Measurements from ENCODE around the gene KLHL30.
"Not testable (repeated sequence)": the region's sequence is repeated elsewhere in the genome, so short reads cannot be mapped to it uniquely, and the experiment has no call there.

The KLHL30 gene

GRCh38 chr2:238103465-238104225, 34.8 kb upstream of the KLHL30 start:
- DNase-seq: peak; percentile 9

- peak; percentile 10 for DNase-seq
Measured at GRCh38 chr2:238104226-238104690, 34.2 kb upstream of the KLHL30 start.

- DNase-seq: peak; percentile 5
Measured at GRCh38 chr2:238104691-238105371, 33.6 kb upstream of the KLHL30 start.

- peak; percentile 9 for DNase-seq
Measured at GRCh38 chr2:238105506-238106338, 32.7 kb upstream of the KLHL30 start.

GRCh38 chr2:238106339-238106697, 32.1 kb upstream of the KLHL30 start:
- DNase-seq: peak; percentile 13

- DNase-seq: peak; percentile 3
Measured at GRCh38 chr2:238106698-238107524, 31.6 kb upstream of the KLHL30 start.

GRCh38 chr2:238107525-238108422, 30.7 kb upstream of the KLHL30 start:
- no peak for DNase-seq

- DNase-seq: no peak
Measured at GRCh38 chr2:238108423-238109183, 29.9 kb upstream of the KLHL30 start.

- DNase-seq: no peak
Measured at GRCh38 chr2:238113611-238114010, 24.9 kb upstream of the KLHL30 start.

GRCh38 chr2:238114331-238114841, 24.1 kb upstream of the KLHL30 start:
- DNase-seq: no peak

- no peak for DNase-seq
Measured at GRCh38 chr2:238114851-238115660, 23.4 kb upstream of the KLHL30 start.

- DNase-seq: not testable (repeated sequence)
Measured at GRCh38 chr2:238115709-238116108, 22.8 kb upstream of the KLHL30 start.

GRCh38 chr2:238116298-238117198, 21.9 kb upstream of the KLHL30 start:
- no peak for DNase-seq

- DNase-seq: no peak
Measured at GRCh38 chr2:238117199-238118154, 21.0 kb upstream of the KLHL30 start.

- DNase-seq: no peak
Measured at GRCh38 chr2:238119756-238120462, 18.6 kb upstream of the KLHL30 start.

Measured in activated CD8-positive, alpha-beta memory T cell treated with anti-CD3 and anti-CD28 coated beads, Interleukin-2, amount 50 U/mL, for 4 hours (primary cell).